Gastrocnemius medialis (tissue), 4 donors: ENCODE results near the gene HEPHL1.

Source experiments
- CTCF ChIP-seq, 5 experiments: fragments of 450-650 bp in 3 of 5; fragments of 200-600 bp in 2 of 5; sonication (generic) in 2 of 5; IDR thresholded peaks in 4 of 5; conservative IDR thresholded peaks in 1 of 5; 1 replicate in 4 of 5; 2 replicates in 1 of 5; pipeline ENCODE4 v1.5.1; 2016 to 2019; ENCODE audit warnings: antibody characterized with exemption in 5 of 5, mild to moderate bottlenecking in 3 of 5, moderate library complexity in 3 of 5
- POLR2A ChIP-seq, 2 donors: fragments of 450-650 bp; IDR thresholded peaks; one replicate each; pipeline ENCODE4 v1.6.1; 2017; ENCODE audit warnings: antibody characterized with exemption in 2 of 2, mild to moderate bottlenecking in 2 of 2, moderate library complexity in 2 of 2

- no peak for TF ChIP-seq CTCF (IDR thresholded peaks at IDR 0.05 in 4 of 5, conservative IDR thresholded peaks at IDR 0.05 in 1 of 5)
- no peak for TF ChIP-seq POLR2A (IDR thresholded peaks at IDR 0.05)
These were observed 112.6 kb downstream of the HEPHL1 start for GRCh38 chr11:94133752-94134151.
